ENCODE results near the gene UNC13B. TPM values are rescaled to one million over a fixed set of nuclear protein-coding genes. Genes with fewer than 3 reads are reported as not detected.
"Not testable (repeated sequence)": the region's sequence is repeated elsewhere in the genome, so short reads cannot be mapped to it uniquely, and the experiment has no call there.

Gene UNC13B
- total RNA-seq, 1 experiment from 2014 or later, result 17.6 TPM

GRCh38 chr9:35407846-35408245 is 246.0 kb downstream of the UNC13B start:
- Histone ChIP-seq H2AFZ (ENCODE audit: low read depth, low read length, poor library complexity, severe bottlenecking) (no peak overlapping the region), H3K27ac (ENCODE audit: low read depth, low read length) (no peak overlapping the region), H3K79me2 (ENCODE audit: insufficient read depth, low read length) (no peaks in the 10 kb centered on the region), H3K9me3 (ENCODE audit: control insufficient read depth in 1 of 2, insufficient read depth in 1 of 2, low read depth in 1 of 2, low read length in 2 of 2) (no peaks in the 10 kb centered on the region), H3K27me3 (ENCODE audit: insufficient read depth, low read length) (no peaks in the 10 kb centered on the region), H4K20me1 (ENCODE audit: insufficient read depth) (no peaks in the 10 kb centered on the region), H3K9me2 (ENCODE audit: insufficient read depth) (peaks cover 3% of the 10 kb centered on the region; the same call in 1 of the 2 replicates), H3K4me2 (ENCODE audit: low read length) (no peak overlapping the region), H3K4me1 (ENCODE audit: control insufficient read depth in 1 of 2, insufficient read depth in 2 of 2, low read length in 2 of 2) (no peaks in the 10 kb centered on the region), H3K9ac (ENCODE audit: low read length) (no peak overlapping the region), H3K4me3 (replicated peaks in 1 of 2; ENCODE audit: low read depth in 1 of 2, low read length in 2 of 2) (no peak overlapping the region), H3K36me3 (ENCODE audit: control insufficient read depth in 1 of 2, insufficient read depth in 2 of 2, low read length in 2 of 2) (no peaks in the 10 kb centered on the region)
- ATAC-seq (no peak), DNase-seq (ENCODE audit: low read depth, low spot score) (no peak)
- POLR2A ChIA-PET, result no interaction called here
- TF ChIP-seq CBX3 (IDR thresholded peaks at IDR 0.05; ENCODE audit: low read depth) (no peak), POLR2AphosphoS5 (IDR thresholded peaks at IDR 0.05; ENCODE audit: low read depth, low read length) (no peak), JUND (IDR thresholded peaks at IDR 0.05) (no peak), YY1 (IDR thresholded peaks at IDR 0.05; ENCODE audit: extremely low read depth, insufficient replicate concordance, low read depth, low read length) (no peak), MAX (IDR thresholded peaks at IDR 0.05) (no peak), ZNF274 (IDR thresholded peaks at IDR 0.05; ENCODE audit: low read depth, low read length) (no peak), FOSL1 (IDR thresholded peaks at IDR 0.05; ENCODE audit: low read depth) (no peak), REST (IDR thresholded peaks at IDR 0.05; ENCODE audit: low read depth) (no peak), ELF1 (IDR thresholded peaks at IDR 0.05; ENCODE audit: borderline replicate concordance, low read depth) (no peak), EZH2 (IDR thresholded peaks at IDR 0.05) (no peak), SP1 (IDR thresholded peaks at IDR 0.05; ENCODE audit: low read depth) (no peak), TCF7L2 (IDR thresholded peaks at IDR 0.05; ENCODE audit: borderline replicate concordance, extremely low read depth, insufficient read depth, insufficient read length) (no peak)
- intact Hi-C loops (cut with micrococcal nuclease), result loop anchor here (5.0 kb wide), 1 partner anchor 59 kb away; no protein-coding TSS in a partner anchor
- BruUV-seq (replicated peaks), result no TSS peak
- RAD21 ChIA-PET (ENCODE audit: low non-redundant PET in 1 of 2, low total read pairs in 2 of 2, uncharacterized antibody in 2 of 2, unreplicated experiment in 2 of 2), result no interaction called here
- CTCF ChIA-PET, result no interaction called here

- H3K27ac ChIP-seq (ENCODE audit: low read depth, low read length); H3K4me2 ChIP-seq (ENCODE audit: low read length); DNase-seq (ENCODE audit: low read depth, low spot score); BruUV-seq (replicated peaks); H2AFZ ChIP-seq (ENCODE audit: low read depth, low read length, poor library complexity, severe bottlenecking); H3K9me3 ChIP-seq (ENCODE audit: control insufficient read depth in 1 of 2, insufficient read depth in 1 of 2, low read depth in 1 of 2, low read length in 2 of 2); H3K9me2 ChIP-seq (ENCODE audit: insufficient read depth); H3K4me1 ChIP-seq (ENCODE audit: control insufficient read depth in 1 of 2, insufficient read depth in 2 of 2, low read length in 2 of 2); ATAC-seq; H3K9ac ChIP-seq (ENCODE audit: low read length); H3K27me3 ChIP-seq (ENCODE audit: insufficient read depth, low read length); H3K79me2 ChIP-seq (ENCODE audit: insufficient read depth, low read length); H3K4me3 ChIP-seq (replicated peaks in 1 of 2; ENCODE audit: low read depth in 1 of 2, low read length in 2 of 2); RAD21 ChIA-PET (ENCODE audit: low non-redundant PET in 1 of 2, low total read pairs in 2 of 2, uncharacterized antibody in 2 of 2, unreplicated experiment in 2 of 2); H3K36me3 ChIP-seq (ENCODE audit: control insufficient read depth in 1 of 2, insufficient read depth in 2 of 2, low read length in 2 of 2); POLR2A ChIA-PET; H4K20me1 ChIP-seq (ENCODE audit: insufficient read depth): not testable (repeated sequence)
- CTCF ChIA-PET, result interaction anchor here (0.6 kb wide), 1 partner anchor 1926 kb away, joined by 3 read pairs; no protein-coding TSS in a partner anchor
- intact Hi-C loops (cut with micrococcal nuclease), result loop anchor here (5.0 kb wide), 1 partner anchor 58 kb away; no protein-coding TSS in a partner anchor
These were observed 247.6 kb downstream of the UNC13B start for GRCh38 chr9:35409434-35409833.
